Measurements from ENCODE around the gene ZNF275.
"Not testable (repeated sequence)": the region's sequence is repeated elsewhere in the genome, so short reads cannot be mapped to it uniquely, and the experiment has no call there.

ZNF275 gene

DNA sequence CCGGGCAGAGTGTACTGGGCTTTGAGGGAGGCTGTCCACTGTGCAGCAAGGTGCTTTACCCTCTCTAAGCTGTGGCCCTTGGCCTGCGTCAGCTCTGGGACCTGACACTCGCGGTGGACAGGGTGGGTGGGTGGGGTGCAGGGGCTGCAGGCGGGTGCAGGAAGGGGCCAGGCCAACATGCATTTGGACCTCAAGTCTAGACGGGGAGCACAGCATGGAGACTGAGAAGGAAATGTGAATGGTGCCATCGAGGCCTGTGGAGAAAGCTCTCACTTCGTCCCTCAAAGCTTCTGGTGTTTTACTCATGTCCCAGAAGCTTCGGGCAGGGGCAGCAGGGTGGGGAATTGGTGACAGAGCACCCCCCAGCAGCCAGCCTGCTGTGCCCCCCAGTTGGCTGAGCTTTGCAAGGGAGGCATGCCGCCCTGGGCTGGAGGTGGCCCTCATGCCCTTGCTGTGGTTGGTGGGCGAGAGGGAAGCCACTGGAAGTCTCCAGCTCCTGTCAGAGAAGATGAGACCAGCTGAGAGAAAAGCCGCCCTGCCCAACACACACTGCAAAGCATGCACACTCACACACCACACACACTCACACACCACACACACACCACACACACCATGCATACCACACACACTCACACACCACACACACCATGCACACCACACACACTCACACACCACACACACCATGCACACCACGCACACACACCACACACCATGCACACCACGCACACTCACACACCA, 54.9 kb downstream of the ZNF275 start:
- DNase-seq: no peak

DNA sequence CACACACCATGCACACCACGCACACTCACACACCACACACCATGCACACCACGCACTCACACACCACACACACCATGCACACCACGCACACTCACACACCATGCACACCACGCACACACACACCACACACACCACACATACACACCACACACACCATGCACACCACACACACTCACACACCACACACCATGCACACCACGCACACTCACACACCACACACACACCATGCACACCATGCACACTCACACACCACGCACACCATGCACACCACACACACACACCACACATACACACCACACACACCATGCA, 55.5 kb downstream of the ZNF275 start:
- not testable (repeated sequence) for DNase-seq

DNA sequence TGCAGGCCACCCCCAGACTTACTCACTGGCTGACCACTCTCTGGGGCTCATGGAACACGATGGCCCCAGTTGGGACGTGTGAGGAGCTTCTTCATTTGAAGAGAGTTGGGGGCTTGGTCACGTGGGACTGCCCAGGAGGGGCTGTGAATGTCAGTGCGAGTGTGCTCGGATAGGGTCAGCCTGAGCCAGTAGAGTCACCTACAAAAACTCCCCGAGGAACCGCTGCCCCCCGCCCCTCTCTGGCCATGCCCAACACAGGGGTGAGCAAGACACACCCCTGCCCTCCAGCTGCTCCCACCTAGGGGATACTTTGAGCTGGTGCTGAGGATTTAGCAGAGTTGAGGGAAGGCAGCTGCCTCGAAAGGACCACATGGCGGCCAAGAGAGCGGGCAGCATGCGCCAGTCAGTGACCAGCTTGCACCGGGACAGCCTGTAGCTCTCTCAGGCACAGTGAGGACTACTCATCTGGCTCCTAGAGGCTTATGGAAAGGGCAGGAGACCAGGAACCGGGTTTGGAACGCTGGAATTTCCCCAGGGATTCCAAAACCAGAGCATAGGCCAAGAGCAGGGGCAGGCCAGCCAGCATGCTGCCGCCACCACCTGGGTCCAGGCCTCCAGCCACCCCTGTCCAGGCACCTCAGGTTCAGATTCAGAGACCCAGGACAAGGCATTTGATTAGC, 58.8 kb downstream of the ZNF275 start:
- no peak for DNase-seq

DNA sequence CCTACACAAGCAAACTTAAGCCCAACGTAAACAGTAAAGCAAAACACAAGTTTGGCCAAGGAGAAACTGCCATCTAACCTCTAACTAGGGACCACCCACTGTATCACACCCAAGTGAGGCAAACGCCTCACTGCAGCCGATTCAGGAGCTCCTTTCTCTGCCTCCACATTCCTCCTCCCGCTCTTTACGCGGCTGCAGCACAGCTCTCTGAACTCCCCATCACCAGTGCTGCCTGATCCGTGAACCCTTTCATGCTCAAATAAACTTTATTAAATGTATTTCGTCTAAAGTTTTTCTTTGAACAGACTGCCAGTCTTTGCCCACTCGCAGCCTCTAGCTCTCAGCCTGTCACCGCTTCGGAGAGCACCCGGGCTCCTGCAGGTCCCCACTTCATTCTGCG, 60.7 kb downstream of the ZNF275 start:
- no peak for DNase-seq

DNA sequence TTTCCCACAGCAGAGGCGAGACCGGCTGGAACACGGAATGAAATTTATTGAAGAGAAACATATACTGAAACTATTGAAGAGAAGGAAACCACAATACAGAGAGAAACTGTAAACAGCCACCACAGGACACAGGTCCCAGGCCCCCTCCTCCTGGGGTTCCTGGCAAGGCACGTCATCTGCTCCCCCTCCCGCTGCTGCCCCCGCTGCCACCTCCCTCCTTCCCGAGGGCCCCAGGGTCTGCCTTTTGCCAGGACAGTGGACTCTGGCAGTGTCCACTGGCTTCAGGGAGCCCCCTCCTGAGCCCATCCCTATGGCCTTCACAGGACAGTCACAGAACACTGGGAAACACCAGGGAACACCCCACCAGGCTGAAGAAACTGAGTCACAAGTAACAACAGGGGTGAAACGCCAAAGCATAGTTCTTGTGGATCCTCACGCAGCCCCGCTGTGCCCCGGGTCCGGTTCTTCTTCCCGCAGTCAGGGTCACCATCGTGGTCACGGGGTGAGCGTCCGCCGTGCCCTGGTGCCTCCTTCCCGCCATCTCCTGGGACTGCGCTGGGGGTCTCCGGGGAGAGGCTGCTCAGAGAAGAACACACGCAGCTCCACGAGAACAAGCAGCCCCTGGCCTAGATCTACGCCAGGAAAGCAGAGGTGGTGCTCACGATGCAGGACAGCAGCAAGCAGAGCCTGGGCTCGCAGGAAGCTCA, 61.8 kb downstream of the ZNF275 start:
- no peak for DNase-seq

DNA sequence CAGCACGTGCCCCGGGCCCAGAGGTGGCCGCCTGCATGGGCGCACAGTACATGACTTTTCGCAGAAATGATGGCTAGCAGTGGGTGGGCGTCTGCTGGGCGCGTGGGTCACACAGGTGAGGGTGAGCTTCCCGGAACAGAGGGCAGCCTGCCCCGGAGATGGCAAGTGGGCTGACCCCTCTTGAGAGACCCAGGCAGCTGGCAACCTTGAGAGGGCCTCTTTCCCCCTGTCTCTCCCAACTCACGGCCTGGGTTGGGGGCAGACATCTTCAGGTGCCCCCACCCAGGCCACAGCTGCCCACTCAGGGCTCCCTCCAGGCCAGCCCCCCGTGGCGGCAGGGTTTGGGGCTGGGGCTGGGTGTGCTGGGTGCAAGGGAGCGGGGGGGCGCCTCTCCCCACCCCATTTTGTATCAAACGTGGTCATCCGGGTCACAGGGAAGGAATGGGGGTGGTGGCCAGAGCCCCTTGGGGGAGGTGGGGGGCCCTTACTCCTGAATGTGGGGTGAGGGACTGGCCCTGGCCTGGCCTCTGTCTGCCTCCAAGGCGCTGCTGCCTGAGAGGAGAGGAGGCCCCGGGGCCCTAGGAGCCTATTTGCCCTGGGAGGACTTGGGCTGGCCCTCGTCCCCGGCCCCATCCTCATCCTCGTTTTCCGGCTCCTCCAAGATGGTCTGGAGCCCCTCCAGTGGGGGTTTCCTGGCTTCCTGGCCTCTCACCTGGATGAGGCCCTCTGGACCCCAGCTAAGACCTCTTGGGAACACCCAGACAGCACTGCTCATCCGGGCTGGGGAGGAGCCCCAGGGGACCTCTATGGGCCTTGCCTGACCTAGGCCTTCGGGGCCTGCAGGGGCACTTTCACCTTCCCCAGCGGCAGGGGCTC, 62.6 kb downstream of the ZNF275 start:
- no peak for DNase-seq

DNA sequence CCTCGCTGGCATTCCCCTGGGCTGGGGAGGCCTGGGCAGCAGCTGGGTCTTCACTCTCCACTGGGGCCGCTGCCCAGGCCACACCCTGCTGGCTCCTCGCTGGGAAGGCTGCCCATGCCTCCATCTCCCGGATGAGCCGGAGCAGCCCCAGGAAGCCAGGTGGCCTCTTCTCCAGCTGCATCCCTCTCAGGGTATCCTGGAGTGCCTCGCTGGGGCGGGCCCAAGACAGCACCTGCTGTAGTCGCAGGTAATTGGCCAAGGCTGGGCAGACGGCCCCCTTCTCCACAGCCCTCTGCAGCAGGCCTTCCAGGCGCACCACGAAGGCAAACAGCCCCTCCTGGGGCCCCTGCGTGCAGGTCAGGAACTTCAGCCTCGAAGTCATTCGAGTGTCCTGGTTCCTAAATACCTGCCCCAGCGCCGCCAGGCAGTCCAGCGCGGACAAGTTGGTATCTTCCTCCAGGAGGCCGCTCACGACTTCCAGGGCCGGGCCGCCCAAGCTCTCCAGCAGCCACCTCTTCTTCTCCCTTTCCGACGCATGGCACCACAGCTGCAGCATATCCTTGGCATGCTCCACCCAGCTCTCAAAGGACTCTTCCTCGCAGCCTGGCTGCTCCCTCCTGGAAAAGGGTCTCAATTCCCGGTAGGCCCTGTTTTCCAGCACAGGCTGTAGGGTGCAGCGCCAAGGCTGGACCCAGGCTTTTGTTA, 63.5 kb downstream of the ZNF275 start:
- DNase-seq: no peak

DNA sequence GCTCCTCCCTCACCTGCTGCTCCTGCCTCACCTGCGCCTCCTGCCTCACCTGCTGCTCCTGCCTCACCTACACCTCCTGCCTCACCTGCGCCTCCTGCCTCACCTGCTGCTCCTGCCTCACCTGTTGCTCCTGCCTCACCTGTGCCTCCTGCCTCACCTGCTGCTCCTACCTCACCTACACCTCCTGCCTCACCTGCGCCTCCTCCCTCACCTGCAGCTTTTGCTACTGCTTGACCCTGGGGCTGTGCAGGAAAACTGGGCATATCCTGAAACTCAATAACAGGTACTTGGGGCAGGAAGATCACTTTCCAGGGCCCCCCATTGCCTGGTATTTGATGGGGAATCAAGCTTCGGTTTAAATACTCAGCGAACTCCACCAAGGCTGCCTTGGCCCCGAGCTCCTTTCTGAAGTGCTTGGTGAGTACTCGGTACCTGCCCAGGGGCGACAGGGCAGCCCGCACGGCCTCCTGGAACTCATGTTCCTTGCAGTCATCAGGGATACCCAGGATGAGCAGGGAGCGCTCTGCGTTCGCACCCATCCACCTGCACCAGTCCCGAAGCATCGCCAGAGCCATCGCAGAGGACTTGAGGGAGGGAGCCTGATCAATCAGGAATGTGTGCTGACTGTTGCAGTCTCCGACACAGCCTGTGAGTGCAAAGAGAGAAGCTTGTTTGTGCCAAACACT, 64.5 kb downstream of the ZNF275 start:
- DNase-seq: no peak

DNA sequence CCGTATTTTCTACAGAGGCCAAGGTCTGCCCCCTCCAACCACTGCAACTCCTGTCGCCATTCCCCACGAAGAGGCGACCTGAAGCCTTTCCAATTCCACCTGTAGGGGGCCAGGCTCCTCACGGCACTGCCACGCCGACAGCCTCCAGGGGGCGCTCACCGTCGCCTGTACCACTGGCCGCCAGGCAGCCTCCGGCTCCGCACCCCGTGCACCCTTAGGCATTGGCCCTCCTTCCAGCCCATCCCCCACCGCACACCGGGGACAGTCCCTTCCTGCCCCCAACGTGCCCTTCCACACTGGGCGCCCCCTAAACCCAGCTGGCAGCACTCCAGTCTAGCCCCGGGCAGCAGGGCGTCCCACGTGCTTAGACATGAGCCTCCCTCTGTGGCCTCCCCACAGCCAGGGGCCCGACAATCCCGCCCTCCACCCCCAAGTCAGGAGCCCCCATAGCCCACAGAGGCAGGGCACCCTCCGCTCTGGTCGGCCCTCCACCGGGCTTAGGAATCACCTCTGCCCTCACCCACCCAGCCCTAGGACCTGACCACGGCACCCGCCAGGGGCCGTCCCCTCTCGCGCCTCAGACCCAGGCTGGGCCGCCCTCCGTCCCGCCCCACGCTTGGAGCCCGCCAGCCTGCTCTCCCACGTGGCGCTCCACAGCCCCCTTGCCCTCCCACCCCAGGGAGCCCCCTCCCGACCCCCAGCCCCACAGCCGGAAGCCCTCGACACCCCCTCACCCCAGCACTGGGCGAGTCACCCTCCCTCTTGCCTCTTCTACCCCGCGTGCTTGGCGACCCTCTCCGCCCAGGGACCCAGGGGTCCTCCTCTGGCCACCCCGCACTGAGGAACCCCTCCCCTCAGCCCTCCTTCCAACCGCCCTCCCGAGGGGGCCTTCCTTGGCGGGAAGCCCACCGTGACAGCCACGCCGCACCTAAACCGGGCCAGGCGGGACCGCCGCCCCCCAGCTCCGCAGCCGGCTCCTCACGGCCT, 66.5 kb downstream of the ZNF275 start:
- no peak for DNase-seq

DNA sequence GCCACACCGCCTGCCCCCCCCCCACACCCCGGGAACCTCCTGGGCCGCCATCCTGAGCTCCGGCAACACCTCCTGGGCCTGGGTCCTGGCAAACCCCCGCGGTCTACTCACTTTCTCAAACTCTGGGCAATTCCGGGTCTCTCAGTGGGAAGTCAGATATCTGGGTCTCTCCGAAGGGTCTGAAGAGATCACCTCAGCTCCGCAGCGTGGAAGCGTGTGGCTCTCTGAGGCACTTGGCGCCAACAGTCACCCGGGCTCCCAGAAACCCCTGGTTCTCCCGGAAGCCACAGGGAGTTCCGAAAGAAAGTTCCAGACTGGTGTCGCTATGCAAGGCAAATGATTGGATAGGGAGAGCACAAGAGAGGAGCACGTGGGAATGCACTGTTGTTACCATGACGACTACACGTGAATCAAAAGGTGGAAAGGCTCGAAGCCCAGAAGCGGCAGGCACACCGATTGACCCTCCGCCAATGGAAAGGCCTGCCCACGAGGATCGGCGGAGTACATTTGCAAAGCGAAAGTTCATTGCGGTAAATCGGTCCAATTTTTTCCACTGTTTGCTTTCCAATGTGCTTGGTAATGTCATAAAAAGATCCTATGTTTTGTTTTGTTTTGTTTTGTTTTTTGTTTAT, 67.3 kb downstream of the ZNF275 start, which contains the start of gene PNMA6E:
PNMA6E (minus strand) TSS at position 218 of the 632 bp plus-strand sequence. CDS start 2,501 bp downstream, outside the sequence.
- DNase-seq: no peak
